Mesendoderm (in vitro differentiated cells): Measurements from ENCODE around the gene TENT5A.

ENCODE experiments used
- DNase-seq: peaks from one replicate; pipeline ENCODE4 v3.0.0; 2013
- H2AK5ac ChIP-seq: 2 replicates; pipeline ENCODE4 v1.6.1; 2013; ENCODE audit warnings: low read length, inconsistent platforms
- H2BK120ac ChIP-seq: 2 replicates; pipeline ENCODE4 v1.6.1; 2013; ENCODE audit warnings: low read depth, mild to moderate bottlenecking, low read length, moderate library complexity, mixed read lengths
- H2BK15ac ChIP-seq: replicated peaks from 2 replicates; pipeline ENCODE4 v1.6.1; 2013; ENCODE audit warnings: low read depth, mild to moderate bottlenecking, moderate library complexity
- H2BK5ac ChIP-seq: 2 replicates; pipeline ENCODE4 v1.6.1; 2013; ENCODE audit warnings: low read length, inconsistent platforms
- H3K18ac ChIP-seq: 2 replicates; pipeline ENCODE4 v1.6.1; 2013; ENCODE audit warnings: mild to moderate bottlenecking, low read length, mixed read lengths
- H3K23ac ChIP-seq: one replicate; pipeline ENCODE4 v1.6.1; 2013; ENCODE audit warnings: low read length
- H3K27ac ChIP-seq: 2 replicates; pipeline ENCODE4 v1.5.1; 2013; ENCODE audit warnings: low read depth, mild to moderate bottlenecking, inconsistent platforms, low read length, moderate library complexity
- H3K27me3 ChIP-seq: 2 replicates; pipeline ENCODE4 v1.6.1; 2013; ENCODE audit warnings: low read length, control low read depth, mild to moderate bottlenecking, inconsistent platforms; ENCODE audit not compliant: insufficient read depth, poor library complexity
- H3K36me3 ChIP-seq: 2 replicates; pipeline ENCODE4 v1.6.1; 2013; ENCODE audit warnings: low read length, inconsistent platforms; ENCODE audit not compliant: control insufficient read depth, insufficient read depth
- H3K4ac ChIP-seq: one replicate; pipeline ENCODE4 v1.6.1; 2013; ENCODE audit warnings: low read depth, mild to moderate bottlenecking, low read length, moderate library complexity
- H3K4me1 ChIP-seq: 2 replicates; pipeline ENCODE4 v1.6.1; 2013; ENCODE audit warnings: low read depth, low read length, inconsistent platforms; ENCODE audit not compliant: control insufficient read depth
- H3K4me2 ChIP-seq: 2 replicates; pipeline ENCODE4 v1.6.1; 2013; ENCODE audit warnings: low read length
- H3K4me3 ChIP-seq: 2 replicates; pipeline ENCODE4 v1.5.1; 2013; ENCODE audit warnings: mild to moderate bottlenecking, low read length
- H3K56ac ChIP-seq: one replicate; pipeline ENCODE4 v1.6.1; 2013; ENCODE audit warnings: low read length
- H3K79me1 ChIP-seq: 2 replicates; pipeline ENCODE4 v1.6.1; 2013; ENCODE audit warnings: low read length, inconsistent platforms
- H3K79me2 ChIP-seq: 2 replicates; pipeline ENCODE4 v1.6.1; 2013; ENCODE audit warnings: mild to moderate bottlenecking, low read length; ENCODE audit not compliant: control insufficient read depth, insufficient read depth
- H3K9ac ChIP-seq: 2 replicates; pipeline ENCODE4 v1.6.1; 2013; ENCODE audit warnings: low read length, inconsistent platforms
- H4K5ac ChIP-seq: one replicate; pipeline ENCODE4 v1.6.1; 2013; ENCODE audit warnings: low read length
- H4K8ac ChIP-seq: one replicate; pipeline ENCODE4 v1.6.1; 2013; ENCODE audit warnings: low read depth, mild to moderate bottlenecking, control low read depth, low read length, moderate library complexity
- WGBS: extraction: QIAGEN DNeasy Blood & Tissue Kit; methylation state at CpG from one replicate; pipeline ENCODE4 v1.1.7; 2013; ENCODE audit warnings: low lambda C conversion rate, missing lambda C conversion rate; ENCODE audit not compliant: insufficient coverage; ENCODE audit errors: extremely low coverage; 5-methylcytosine and 5-hydroxymethylcytosine counted together

Gene TENT5A

DNA sequence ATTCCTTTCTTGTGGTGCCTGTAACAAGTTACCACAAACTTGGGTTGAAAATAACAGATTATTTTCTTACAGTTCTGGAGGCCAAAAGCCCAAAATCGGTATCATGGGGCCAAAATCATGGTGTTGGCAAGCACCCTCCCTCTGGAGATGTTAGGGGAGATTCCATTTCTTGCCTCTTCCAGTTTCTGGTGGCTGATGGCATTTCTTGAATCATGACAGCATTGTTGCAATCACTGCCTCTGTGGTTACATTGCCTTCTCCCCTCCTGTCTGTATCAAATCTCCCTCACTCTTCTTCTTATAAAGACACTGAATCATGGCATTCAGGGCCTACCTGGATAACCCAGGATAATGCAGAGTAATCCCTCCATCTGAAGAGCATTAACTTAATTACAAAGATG is 17.9 kb upstream of the TENT5A start:
- Histone ChIP-seq H3K56ac (no peak overlapping the region), H3K4me3 (no peak overlapping the region), H3K27ac (no peak overlapping the region), H3K23ac (no peak overlapping the region), H4K5ac (no peak overlapping the region), H3K18ac (no peak overlapping the region), H3K27me3 (no peaks in the 10 kb centered on the region), H3K4me1 (peaks cover 2% of the 10 kb centered on the region), H2BK5ac (no peak overlapping the region), H3K79me1 (no peaks in the 10 kb centered on the region), H2BK120ac (no peak overlapping the region), H3K4me2 (no peak overlapping the region), H3K36me3 (no peaks in the 10 kb centered on the region), H4K8ac (no peak overlapping the region), H3K4ac (no peak overlapping the region), H3K79me2 (no peaks in the 10 kb centered on the region), H2BK15ac (no peak overlapping the region), H2AK5ac (no peak overlapping the region), H3K9ac (no peak overlapping the region)
- no peak for DNase-seq
- no CpG with 5 or more reads among the region's 1 CpG for WGBS

DNA sequence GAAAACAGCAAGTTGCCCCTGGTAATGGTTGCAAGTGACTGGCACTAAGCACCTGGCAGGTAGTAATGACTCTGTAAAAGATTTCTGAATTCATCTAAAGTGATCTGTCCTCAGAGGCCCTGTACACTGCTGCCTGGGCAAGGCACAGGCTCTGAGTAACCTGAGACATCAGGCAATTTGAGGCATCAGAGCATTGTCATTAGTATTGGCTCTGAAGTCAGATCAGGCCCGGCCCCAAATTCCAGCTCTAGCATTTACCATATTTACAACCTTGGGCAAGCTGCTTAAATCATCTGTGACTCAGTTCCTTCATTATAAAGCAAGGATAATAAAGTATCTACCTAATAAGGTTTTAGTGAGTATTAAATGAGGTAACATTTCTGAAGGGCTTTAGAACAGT is 17.3 kb upstream of the TENT5A start:
- no peak overlapping the region for H3K27ac ChIP-seq
- H4K8ac ChIP-seq: no peak overlapping the region
- H2AK5ac ChIP-seq: no peak overlapping the region
- H3K27me3 ChIP-seq: no peaks in the 10 kb centered on the region
- H3K79me1 ChIP-seq: no peaks in the 10 kb centered on the region
- H3K4me1 ChIP-seq: peaks cover 2% of the 10 kb centered on the region
- H3K4ac ChIP-seq: no peak overlapping the region
- no peak for DNase-seq
- no peak overlapping the region for H2BK5ac ChIP-seq
- H3K4me3 ChIP-seq: no peak overlapping the region
- no peak overlapping the region for H3K4me2 ChIP-seq
- H3K9ac ChIP-seq: no peak overlapping the region
- no peak overlapping the region for H3K18ac ChIP-seq
- no peaks in the 10 kb centered on the region for H3K79me2 ChIP-seq
- no peak overlapping the region for H2BK15ac ChIP-seq
- H3K23ac ChIP-seq: no peak overlapping the region
- no peak overlapping the region for H3K56ac ChIP-seq
- no CpG with 5 or more reads among the region's 1 CpG for WGBS
- no peak overlapping the region for H4K5ac ChIP-seq
- H3K36me3 ChIP-seq: no peaks in the 10 kb centered on the region
- H2BK120ac ChIP-seq: no peak overlapping the region

DNA sequence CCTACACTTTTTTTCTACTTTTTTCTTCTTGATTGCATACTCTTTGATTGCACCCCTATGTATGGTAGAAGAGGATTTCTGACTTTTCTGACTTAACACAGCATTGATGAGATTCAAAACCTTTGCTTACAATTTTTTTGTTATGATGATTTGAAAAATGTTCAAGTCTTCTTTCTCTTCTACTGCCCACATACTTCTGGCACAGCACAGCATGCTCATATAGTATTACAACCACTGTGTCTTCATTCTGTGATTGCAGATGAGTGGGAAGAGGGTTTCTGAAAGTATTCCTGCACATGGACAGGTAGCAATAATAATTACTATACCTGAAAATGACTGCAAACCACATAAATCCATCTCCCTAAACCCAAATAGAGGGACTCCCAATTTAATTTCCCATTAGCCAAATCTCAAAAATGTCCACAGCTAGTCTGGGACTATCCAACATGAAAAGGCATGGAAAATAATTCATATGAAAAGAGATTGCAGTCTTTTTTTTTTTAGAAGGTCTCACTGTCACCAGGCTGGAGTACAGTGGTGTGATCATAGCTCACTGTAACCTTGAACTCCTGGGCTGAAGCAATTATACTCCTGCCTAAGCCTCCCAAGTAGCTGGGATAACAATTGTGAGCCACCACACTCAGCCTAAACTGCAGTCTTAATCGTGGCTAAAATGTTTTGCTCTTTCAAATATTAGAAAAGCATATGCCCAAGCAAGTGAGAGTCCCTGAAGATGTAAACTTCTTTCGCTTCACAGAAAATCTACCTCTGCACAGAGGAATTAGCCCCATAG is 15.9 kb upstream of the TENT5A start:
- H2BK15ac ChIP-seq: peak overlapping the region; percentile 85
- H3K4me2 ChIP-seq: no peak overlapping the region
- no peaks in the 10 kb centered on the region for H3K79me2 ChIP-seq
- no peak overlapping the region for H2BK5ac ChIP-seq
- H3K27me3 ChIP-seq: no peaks in the 10 kb centered on the region
- H2AK5ac ChIP-seq: no peak overlapping the region
- no CpG with 5 or more reads among the region's 2 CpGs for WGBS
- no peaks in the 10 kb centered on the region for H3K79me1 ChIP-seq
- no peak for DNase-seq
- no peak overlapping the region for H4K5ac ChIP-seq
- no peak overlapping the region for H3K27ac ChIP-seq
- H3K23ac ChIP-seq: no peak overlapping the region
- H3K18ac ChIP-seq: no peak overlapping the region
- no peak overlapping the region for H3K9ac ChIP-seq
- H3K4ac ChIP-seq: no peak overlapping the region
- H3K4me1 ChIP-seq: peaks cover 2% of the 10 kb centered on the region
- no peaks in the 10 kb centered on the region for H3K36me3 ChIP-seq
- H3K4me3 ChIP-seq: no peak overlapping the region
- H3K56ac ChIP-seq: no peak overlapping the region
- no peak overlapping the region for H4K8ac ChIP-seq
- H2BK120ac ChIP-seq: no peak overlapping the region

DNA sequence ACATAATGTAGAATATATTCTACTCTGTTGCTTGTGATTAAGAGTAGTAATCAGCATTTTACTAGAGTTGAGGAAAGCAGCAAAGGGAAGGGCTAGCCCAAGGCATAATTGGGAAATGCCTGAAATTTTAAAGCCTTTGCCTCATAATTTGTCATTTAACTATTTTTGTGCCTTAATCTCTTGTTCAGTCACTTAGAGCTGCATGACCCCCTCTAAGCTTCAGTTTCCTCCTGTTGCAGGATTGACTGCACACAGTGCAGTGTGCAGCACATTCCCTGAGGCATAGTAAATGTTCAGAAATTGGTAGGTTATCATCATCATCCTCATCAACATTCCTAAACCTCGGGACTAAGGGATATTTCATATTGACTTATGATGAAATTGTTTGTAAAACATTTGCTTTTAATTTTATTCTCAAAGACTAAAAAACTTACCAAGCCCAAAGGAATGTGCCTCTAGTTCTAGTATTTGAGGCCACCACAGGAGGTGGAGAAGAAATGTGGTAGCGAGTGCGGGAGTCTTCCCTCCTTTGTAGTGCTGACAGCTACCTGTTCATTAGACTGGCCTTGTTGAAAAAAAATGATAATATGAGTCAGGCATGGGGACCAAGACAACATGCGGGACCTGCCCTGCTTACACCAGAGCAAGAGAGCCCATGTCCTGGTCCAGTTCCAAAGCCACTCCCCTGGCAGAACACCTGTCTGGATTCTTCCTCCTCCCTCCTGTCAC is 14.8 kb upstream of the TENT5A start:
- H3K9ac ChIP-seq: no peak overlapping the region
- WGBS: no CpG with 5 or more reads among the region's 4 CpGs
- no peak overlapping the region for H2BK15ac ChIP-seq
- no peak overlapping the region for H2BK120ac ChIP-seq
- no peak overlapping the region for H4K8ac ChIP-seq
- peak; percentile 51 for DNase-seq
- H2BK5ac ChIP-seq: no peak overlapping the region
- H3K4me1 ChIP-seq: peaks cover 2% of the 10 kb centered on the region
- no peaks in the 10 kb centered on the region for H3K79me2 ChIP-seq
- H3K23ac ChIP-seq: no peak overlapping the region
- H3K27me3 ChIP-seq: no peaks in the 10 kb centered on the region
- H3K56ac ChIP-seq: no peak overlapping the region
- no peaks in the 10 kb centered on the region for H3K36me3 ChIP-seq
- no peak overlapping the region for H3K18ac ChIP-seq
- no peak overlapping the region for H3K4me2 ChIP-seq
- no peak overlapping the region for H4K5ac ChIP-seq
- H3K4ac ChIP-seq: no peak overlapping the region
- no peak overlapping the region for H3K4me3 ChIP-seq
- H3K79me1 ChIP-seq: no peaks in the 10 kb centered on the region
- H3K27ac ChIP-seq: no peak overlapping the region
- H2AK5ac ChIP-seq: no peak overlapping the region

DNA sequence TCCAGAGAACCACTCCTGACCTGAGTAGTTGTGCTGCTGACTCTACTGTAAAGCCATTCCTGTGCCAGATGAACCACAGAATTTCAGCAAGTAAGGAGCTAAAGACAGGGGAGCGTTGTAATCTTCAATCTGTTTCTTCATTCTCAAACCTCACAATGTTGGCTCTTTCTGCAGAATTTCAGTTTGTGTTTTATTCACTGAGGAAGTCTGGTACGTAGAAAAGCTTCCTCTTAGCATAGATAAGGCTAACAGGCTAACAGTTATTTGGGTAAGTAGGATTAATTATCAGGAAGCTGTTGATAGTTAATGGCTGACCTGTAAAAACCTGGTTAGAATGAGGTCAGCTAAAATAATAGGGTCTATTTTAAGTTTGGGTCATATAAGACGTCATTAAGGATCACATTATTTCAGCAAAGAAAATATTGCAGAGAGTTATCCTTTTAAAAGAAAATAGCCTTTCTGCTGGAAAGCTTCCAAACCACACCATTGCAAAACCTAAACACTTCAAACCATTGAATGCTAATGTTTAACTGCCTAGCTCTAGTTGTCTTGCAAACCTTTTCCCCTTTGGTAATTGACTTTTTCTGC is 14.1 kb upstream of the TENT5A start:
- Histone ChIP-seq H4K5ac (no peak overlapping the region), H2BK5ac (peak overlapping the region; percentile 36), H3K4me3 (no peak overlapping the region), H3K4ac (no peak overlapping the region), H2BK15ac (no peak overlapping the region), H3K56ac (no peak overlapping the region), H3K36me3 (no peaks in the 10 kb centered on the region), H3K79me2 (no peaks in the 10 kb centered on the region), H3K4me2 (no peak overlapping the region), H3K4me1 (peaks cover 2% of the 10 kb centered on the region), H2AK5ac (no peak overlapping the region), H3K27ac (no peak overlapping the region), H3K18ac (no peak overlapping the region), H4K8ac (no peak overlapping the region), H3K27me3 (no peaks in the 10 kb centered on the region), H3K9ac (no peak overlapping the region), H3K23ac (no peak overlapping the region), H3K79me1 (no peaks in the 10 kb centered on the region), H2BK120ac (no peak overlapping the region)
- WGBS: no CpG with 5 or more reads among the region's 3 CpGs
- peak; percentile 49 for DNase-seq
